M059J (cell line): ENCODE measurements around the gene KLF3. TPM values are rescaled to one million over a fixed set of nuclear protein-coding genes. Genes with fewer than 3 reads are reported as not detected.
"Not testable (repeated sequence)": the region's sequence is repeated elsewhere in the genome, so short reads cannot be mapped to it uniquely, and the experiment has no call there.

Source experiments
- DNase-seq: peaks from one replicate; pipeline ENCODE4 v3.0.0-alpha.2; 2012; ENCODE audit warnings: low read depth
- total RNA-seq: library from RNA; depleted of rRNA; stranded (reverse); fragments of >200 nt; shearing (Covaris generic); gene quantifications from 2 replicates; pipeline ENCODE4 v1.2.3, GENCODE V29; 2014; rRNA removed

KLF3 gene
- total RNA-seq: 5.7 and 11.4 TPM in 2 replicates

- peak; percentile 84 for DNase-seq
Observed at GRCh38 chr4:38663801-38664705, at the start of gene KLF3. KLF3 (plus strand) TSS chr4:38664199; CDS start chr4:38680626, 16,427 bp downstream.

- no peak for DNase-seq
Observed at GRCh38 chr4:38614231-38614630, 49.8 kb upstream of the KLF3 start.

GRCh38 chr4:38615847-38616246 lies 48.2 kb upstream of the KLF3 start:
- no peak for DNase-seq

GRCh38 chr4:38618505-38618904 lies 45.5 kb upstream of the KLF3 start:
- DNase-seq: no peak

- DNase-seq: no peak
Observed at GRCh38 chr4:38619316-38619715, 44.7 kb upstream of the KLF3 start.

- DNase-seq: no peak
Observed at GRCh38 chr4:38620065-38620464, 43.9 kb upstream of the KLF3 start.

- no peak for DNase-seq
Observed at GRCh38 chr4:38620527-38621027, 43.4 kb upstream of the KLF3 start.

- peak; percentile 45 for DNase-seq
Observed at GRCh38 chr4:38621028-38621684, 42.8 kb upstream of the KLF3 start.

- no peak for DNase-seq
Observed at GRCh38 chr4:38621831-38622230, 42.2 kb upstream of the KLF3 start.

- peak; percentile 22 for DNase-seq
Observed at GRCh38 chr4:38622340-38622739, 41.7 kb upstream of the KLF3 start.

- DNase-seq: no peak
Observed at GRCh38 chr4:38623260-38623659, 40.7 kb upstream of the KLF3 start.

GRCh38 chr4:38624311-38624710 lies 39.7 kb upstream of the KLF3 start:
- DNase-seq: no peak

GRCh38 chr4:38625508-38625907 lies 38.5 kb upstream of the KLF3 start:
- no peak for DNase-seq

- not testable (repeated sequence) for DNase-seq
Observed at GRCh38 chr4:38626901-38627444, 37.0 kb upstream of the KLF3 start.

GRCh38 chr4:38630519-38630918 lies 33.5 kb upstream of the KLF3 start:
- no peak for DNase-seq

GRCh38 chr4:38634047-38634759 lies 29.8 kb upstream of the KLF3 start:
- DNase-seq: no peak

- no peak for DNase-seq
Observed at GRCh38 chr4:38639242-38639641, 24.8 kb upstream of the KLF3 start.

- DNase-seq: no peak
Observed at GRCh38 chr4:38641811-38642210, 22.2 kb upstream of the KLF3 start.

- DNase-seq: no peak
Observed at GRCh38 chr4:38644201-38644600, 19.8 kb upstream of the KLF3 start.

GRCh38 chr4:38647101-38647819 lies 16.7 kb upstream of the KLF3 start:
- no peak for DNase-seq

- no peak for DNase-seq
Observed at GRCh38 chr4:38650133-38650532, 13.9 kb upstream of the KLF3 start.
